Measurements from ENCODE around the gene RAE1. TPM values are rescaled to one million over a fixed set of nuclear protein-coding genes. Genes with fewer than 3 reads are reported as not detected.

Gene RAE1
- total RNA-seq, 1 experiment from 2014 or later = 64.1 TPM

DNA sequence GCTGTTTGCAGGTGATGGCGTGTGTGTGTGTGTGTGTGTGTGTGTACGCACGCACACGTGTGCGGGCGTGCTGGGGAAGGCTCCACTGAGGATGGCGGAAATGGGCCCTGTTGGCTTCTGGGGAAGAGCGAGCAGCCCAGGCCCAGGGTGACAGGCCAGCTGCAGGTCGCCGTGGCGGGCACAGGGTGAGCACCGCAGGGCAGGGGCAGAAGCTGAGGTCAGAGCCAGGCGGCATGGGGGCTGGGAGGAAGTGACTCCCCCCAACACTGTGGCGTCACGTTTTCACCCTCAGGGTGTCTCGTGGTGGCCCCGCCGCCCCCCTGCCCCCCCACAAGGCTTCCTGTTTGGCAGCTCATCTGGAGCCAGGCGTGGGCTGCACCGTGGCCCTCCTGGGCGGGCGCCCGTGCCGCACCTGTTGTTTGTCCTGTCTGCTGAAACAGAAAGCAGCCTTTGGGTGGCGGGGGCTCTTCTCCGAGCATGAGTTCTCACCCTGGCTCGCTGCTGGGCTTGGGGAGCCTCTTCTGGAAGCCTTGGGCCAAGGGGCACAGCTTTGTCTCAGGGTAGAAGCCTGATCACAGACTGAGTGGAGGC lies 47.3 kb downstream of the RAE1 start:
- H3K36me3 Mint-ChIP-seq (ENCODE audit: insufficient read depth, unreplicated experiment) = peaks cover 17% of the 10 kb centered on the region
- H3K4me1 Mint-ChIP-seq (ENCODE audit: low read depth, unreplicated experiment) = no peaks in the 10 kb centered on the region
- TF ChIP-seq, protein P1, sequence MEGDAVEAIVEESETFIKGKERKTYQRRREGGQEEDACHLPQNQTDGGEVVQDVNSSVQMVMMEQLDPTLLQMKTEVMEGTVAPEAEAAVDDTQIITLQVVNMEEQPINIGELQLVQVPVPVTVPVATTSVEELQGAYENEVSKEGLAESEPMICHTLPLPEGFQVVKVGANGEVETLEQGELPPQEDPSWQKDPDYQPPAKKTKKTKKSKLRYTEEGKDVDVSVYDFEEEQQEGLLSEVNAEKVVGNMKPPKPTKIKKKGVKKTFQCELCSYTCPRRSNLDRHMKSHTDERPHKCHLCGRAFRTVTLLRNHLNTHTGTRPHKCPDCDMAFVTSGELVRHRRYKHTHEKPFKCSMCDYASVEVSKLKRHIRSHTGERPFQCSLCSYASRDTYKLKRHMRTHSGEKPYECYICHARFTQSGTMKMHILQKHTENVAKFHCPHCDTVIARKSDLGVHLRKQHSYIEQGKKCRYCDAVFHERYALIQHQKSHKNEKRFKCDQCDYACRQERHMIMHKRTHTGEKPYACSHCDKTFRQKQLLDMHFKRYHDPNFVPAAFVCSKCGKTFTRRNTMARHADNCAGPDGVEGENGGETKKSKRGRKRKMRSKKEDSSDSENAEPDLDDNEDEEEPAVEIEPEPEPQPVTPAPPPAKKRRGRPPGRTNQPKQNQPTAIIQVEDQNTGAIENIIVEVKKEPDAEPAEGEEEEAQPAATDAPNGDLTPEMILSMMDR (IDR thresholded peaks at IDR 0.05; ENCODE audit: unreplicated experiment) = no peak
- no peaks in the 10 kb centered on the region for H3K9me3 Mint-ChIP-seq (ENCODE audit: low read depth, unreplicated experiment)
- no peak overlapping the region for H3K27ac Mint-ChIP-seq (ENCODE audit: unreplicated experiment)
- DNase-seq = no peak
- BruUV-seq (replicated peaks) = no TSS peak
- no peaks in the 10 kb centered on the region for H3K27me3 Mint-ChIP-seq (ENCODE audit: unreplicated experiment)
- H3K4me3 Mint-ChIP-seq (ENCODE audit: low read depth, unreplicated experiment) = no peak overlapping the region
- intact Hi-C loops (cut with micrococcal nuclease; ENCODE audit: unreplicated experiment) = no loop called here
- CTCF ChIA-PET = interaction anchor here (0.6 kb wide), 1 partner anchor 92 kb away, joined by 3 read pairs; no protein-coding TSS in a partner anchor

DNA sequence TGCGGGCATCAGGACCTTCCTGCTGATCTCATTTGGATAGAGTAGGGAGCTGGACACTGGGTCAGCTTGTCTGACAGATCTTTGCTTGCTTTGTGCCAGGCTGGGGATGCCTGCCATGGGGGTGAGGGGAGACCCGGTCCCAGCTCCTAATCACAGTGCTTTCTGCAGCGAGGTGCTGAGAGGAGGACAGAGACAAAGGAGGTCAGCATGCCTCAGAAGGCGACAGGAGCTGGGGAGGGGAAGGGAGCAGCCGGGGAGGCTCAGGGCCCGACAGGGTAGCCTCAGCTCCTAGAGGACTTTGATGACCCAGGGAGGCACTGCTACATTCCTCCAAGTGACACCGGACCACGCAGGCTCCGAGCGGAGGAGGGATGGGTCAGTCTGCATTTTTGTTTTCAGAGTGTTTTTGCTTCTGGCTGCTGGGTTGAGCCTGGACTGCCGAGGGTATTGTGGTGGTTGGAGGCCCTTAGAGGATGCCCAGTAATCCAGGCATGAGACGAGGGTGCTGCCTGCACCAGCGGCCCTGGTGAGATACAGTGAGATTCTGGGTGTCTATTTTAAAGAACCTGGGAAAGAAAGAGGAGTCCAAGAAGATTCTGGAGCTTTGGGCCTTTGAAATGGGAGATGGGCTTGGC lies 48.0 kb downstream of the RAE1 start:
- peaks cover 10% of the 10 kb centered on the region for H3K36me3 Mint-ChIP-seq (ENCODE audit: insufficient read depth, unreplicated experiment)
- intact Hi-C loops (cut with micrococcal nuclease; ENCODE audit: unreplicated experiment) = no loop called here
- TF ChIP-seq, protein P1 (IDR thresholded peaks at IDR 0.05; ENCODE audit: unreplicated experiment) = no peak
- H3K9me3 Mint-ChIP-seq (ENCODE audit: low read depth, unreplicated experiment) = no peaks in the 10 kb centered on the region
- CTCF ChIA-PET = no interaction called here
- H3K27ac Mint-ChIP-seq (ENCODE audit: unreplicated experiment) = no peak overlapping the region
- BruUV-seq (replicated peaks) = no TSS peak
- H3K4me1 Mint-ChIP-seq (ENCODE audit: low read depth, unreplicated experiment) = no peaks in the 10 kb centered on the region
- H3K4me3 Mint-ChIP-seq (ENCODE audit: low read depth, unreplicated experiment) = no peak overlapping the region
- no peak for DNase-seq
- no peaks in the 10 kb centered on the region for H3K27me3 Mint-ChIP-seq (ENCODE audit: unreplicated experiment)

DNA sequence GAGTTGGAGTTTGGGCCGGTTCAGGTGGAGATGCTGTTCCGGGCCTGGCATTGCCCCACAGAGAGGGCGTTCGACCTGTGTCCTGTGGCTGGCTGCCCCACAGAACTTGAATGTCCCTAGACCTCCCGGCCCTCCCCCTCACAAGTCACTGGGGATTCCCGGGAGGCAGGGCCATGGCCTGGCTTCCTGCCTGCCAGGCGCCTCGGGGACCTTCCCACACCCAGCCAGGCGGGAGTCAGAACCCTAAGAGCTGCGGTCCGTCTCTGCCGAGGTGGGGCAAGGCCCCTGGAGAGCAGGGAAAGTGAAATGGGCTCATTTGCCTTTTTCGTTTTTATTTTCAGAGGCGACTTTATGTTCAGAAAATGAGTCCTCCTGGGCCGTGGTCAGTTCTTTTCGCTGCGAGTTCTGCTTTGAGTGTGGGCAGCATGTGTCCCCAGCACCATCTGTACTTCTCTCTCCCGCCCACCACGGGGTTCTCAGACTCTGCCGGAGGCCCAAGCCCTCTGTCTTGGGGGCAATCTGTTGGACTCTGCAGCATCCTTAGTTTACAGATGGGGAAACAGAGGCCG lies 48.6 kb downstream of the RAE1 start:
- no peak for DNase-seq
- BruUV-seq (replicated peaks) = no TSS peak
- H3K27me3 Mint-ChIP-seq (ENCODE audit: unreplicated experiment) = no peaks in the 10 kb centered on the region
- CTCF ChIA-PET = no interaction called here
- intact Hi-C loops (cut with micrococcal nuclease; ENCODE audit: unreplicated experiment) = no loop called here
- TF ChIP-seq, protein P1 (IDR thresholded peaks at IDR 0.05; ENCODE audit: unreplicated experiment) = no peak
- H3K36me3 Mint-ChIP-seq (ENCODE audit: insufficient read depth, unreplicated experiment) = peaks cover 6% of the 10 kb centered on the region
- no peaks in the 10 kb centered on the region for H3K9me3 Mint-ChIP-seq (ENCODE audit: low read depth, unreplicated experiment)
- no peaks in the 10 kb centered on the region for H3K4me1 Mint-ChIP-seq (ENCODE audit: low read depth, unreplicated experiment)
- no peak overlapping the region for H3K4me3 Mint-ChIP-seq (ENCODE audit: low read depth, unreplicated experiment)
- H3K27ac Mint-ChIP-seq (ENCODE audit: unreplicated experiment) = no peak overlapping the region

DNA sequence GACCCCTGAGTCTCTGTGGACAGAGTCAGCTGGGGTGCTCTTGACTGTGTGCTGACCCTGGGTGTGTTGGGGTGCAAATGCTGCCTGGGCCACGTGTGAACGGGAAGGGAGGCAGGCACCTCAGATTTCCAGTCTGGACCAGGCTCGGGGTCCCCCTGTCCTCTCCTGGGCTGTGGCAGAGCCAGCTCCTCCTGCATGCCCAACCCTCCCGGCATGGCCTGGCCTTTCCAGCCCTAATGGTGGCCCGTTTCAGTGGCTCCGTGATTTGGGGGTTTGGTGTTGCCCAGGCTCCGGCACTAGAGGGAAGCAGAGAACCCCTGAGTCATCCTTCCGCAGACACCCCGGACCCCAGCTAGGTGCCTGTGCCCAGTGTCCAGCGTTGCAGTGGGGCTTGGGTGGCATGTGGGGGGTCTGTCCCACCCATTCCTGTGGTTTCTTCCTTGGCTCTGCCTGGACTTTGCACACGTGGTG lies 49.2 kb downstream of the RAE1 start:
- TF ChIP-seq, protein P1 (IDR thresholded peaks at IDR 0.05; ENCODE audit: unreplicated experiment) = no peak
- intact Hi-C loops (cut with micrococcal nuclease; ENCODE audit: unreplicated experiment) = no loop called here
- Mint-ChIP-seq H3K4me1 (ENCODE audit: low read depth, unreplicated experiment) (no peaks in the 10 kb centered on the region), H3K27ac (ENCODE audit: unreplicated experiment) (no peak overlapping the region), H3K9me3 (ENCODE audit: low read depth, unreplicated experiment) (no peaks in the 10 kb centered on the region), H3K36me3 (ENCODE audit: insufficient read depth, unreplicated experiment) (peaks cover 6% of the 10 kb centered on the region), H3K27me3 (ENCODE audit: unreplicated experiment) (no peaks in the 10 kb centered on the region), H3K4me3 (ENCODE audit: low read depth, unreplicated experiment) (no peak overlapping the region)
- BruUV-seq (replicated peaks) = no TSS peak
- no peak for DNase-seq
- CTCF ChIA-PET = no interaction called here
